ENCODE measurements around the gene CD200R1.

GRCh38 chr3:112963683-112964082, 11.2 kb downstream of the CD200R1 start:
- TF ChIP-seq EZH2phosphoT487 (IDR thresholded peaks at IDR 0.05; ENCODE audit: insufficient read depth, low read depth) (no peak), EZH2 (IDR thresholded peaks at IDR 0.05; ENCODE audit: insufficient read depth, poor library complexity, severe bottlenecking) (no peak)

All from GM23248 (cell line).